ENCODE data around the gene GTSE1. TPM values are rescaled to one million over a fixed set of nuclear protein-coding genes. Genes with fewer than 3 reads are reported as not detected.

Gene GTSE1
- total RNA-seq, 1 experiment from 2014 or later: 42.6 TPM

GRCh38 chr22:46267431-46268279, 29.0 kb upstream of the GTSE1 start, which contains the start of gene TTC38:
Gene TTC38, plus strand, starts transcription at chr22:46268008. Its CDS starts 32 bp downstream, at chr22:46268040.
- Histone ChIP-seq H2BK20ac (ENCODE audit: low read depth, low read length, poor library complexity, severe bottlenecking) (no peak within 1 kb of the TSS), H3T11ph (ENCODE audit: low read length) (no peak within 1 kb of the TSS), H3K23ac (ENCODE audit: insufficient read length, low read depth, low read length) (no peak within 1 kb of the TSS), H3K4ac (ENCODE audit: low read depth, low read length) (no peak within 1 kb of the TSS), H3K9me3 (ENCODE audit: control insufficient read depth, low read depth, low read length) (no peaks in the 10 kb centered on the region), H4K5ac (ENCODE audit: insufficient read length, low read depth, low read length) (no peak within 1 kb of the TSS), H2BK120ac (ENCODE audit: low read depth, low read length, poor library complexity, severe bottlenecking) (no peak within 1 kb of the TSS), H2AFZ (ENCODE audit: low read length) (no peak within 1 kb of the TSS), H2BK15ac (ENCODE audit: low read depth, low read length) (no peak within 1 kb of the TSS; the same call in 1 of the 2 replicates), H3K79me2 (ENCODE audit: insufficient read depth, low read length) (no peaks in the 10 kb centered on the region), H2BK12ac (ENCODE audit: insufficient read length, low read depth, low read length) (no peak within 1 kb of the TSS), H3K4me1 (ENCODE audit: insufficient read depth, low read length) (no peaks in the 10 kb centered on the region), H3K14ac (ENCODE audit: insufficient read depth, low read length) (peak within 1 kb of the TSS; percentile 72; the same call in 1 of the 2 replicates), H2AK5ac (ENCODE audit: insufficient read length, low read length) (no peak within 1 kb of the TSS), H4K20me1 (ENCODE audit: control insufficient read depth, insufficient read depth, insufficient read length) (peaks cover 4% of the 10 kb centered on the region), H3K27ac (ENCODE audit: insufficient read length, low read depth, low read length) (no peak within 1 kb of the TSS), H4K91ac (ENCODE audit: insufficient read length, low read depth, low read length) (no peak within 1 kb of the TSS), H2BK5ac (ENCODE audit: insufficient read length, low read length) (no peak within 1 kb of the TSS), H3K18ac (ENCODE audit: insufficient read length, low read depth, low read length) (no peak within 1 kb of the TSS), H3K79me1 (ENCODE audit: insufficient read depth, low read depth, low read length, poor library complexity, severe bottlenecking) (no peaks in the 10 kb centered on the region), H3K27me3 (ENCODE audit: insufficient read depth, low read length) (peaks cover 3% of the 10 kb centered on the region; the same call in 1 of the 2 replicates), H3K23me2 (ENCODE audit: insufficient read length, low read depth, low read length, poor library complexity, severe bottlenecking) (peaks cover 6% of the 10 kb centered on the region), H3K9ac (ENCODE audit: extremely low read depth, insufficient read length, low read length) (no peak within 1 kb of the TSS), H3K4me2 (ENCODE audit: insufficient read depth, insufficient read length, low read length) (peak within 1 kb of the TSS; percentile 53), H3K56ac (ENCODE audit: insufficient read length, low read depth, low read length) (no peak within 1 kb of the TSS), H4K8ac (replicated peaks; ENCODE audit: insufficient read length, low read depth, low read length) (no peak within 1 kb of the TSS)
- Mint-ChIP-seq H3K4me3 (peak within 1 kb of the TSS; percentile 79 to 88), H3K36me3 (ENCODE audit: insufficient read depth in 1 of 3, low read depth in 3 of 3) (peaks cover 19 to 37% (median 19%) of the 10 kb centered on the region in 3 experiments), H3K9me3 (peaks cover 35% of the 10 kb centered on the region in 2 experiments), H3K27me3 (ENCODE audit: low read depth) (peaks cover 42% of the 10 kb centered on the region), H3K4me1 (peaks cover 8 to 9% of the 10 kb centered on the region in 2 experiments), H3K27ac (no peak within 1 kb of the TSS; a peak in 1 of 7 replicates)
- DNase-seq: peak; percentile 89
- TF ChIP-seq CTCF (conservative IDR thresholded peaks at IDR 0.05): no peak
- WGBS (ENCODE audit: extremely low coverage, insufficient read length, low lambda C conversion rate): no CpG with 5 or more reads among the region's 74 CpGs

Data from H9 (cell line).